GM13977 (cell line): ENCODE results near the gene REPS2.

Experiments used
- DNase-seq: peaks from one replicate; pipeline ENCODE4 v3.0.0; 2012; ENCODE audit warnings: low spot score
- CTCF ChIP-seq: IDR thresholded peaks from 2 replicates; pipeline ENCODE4 v1.5.1; 2012; ENCODE audit warnings: mild to moderate bottlenecking, control low read depth; ENCODE audit not compliant: insufficient read depth; ENCODE audit errors: extremely low read depth, missing control alignments
- in situ Hi-C: fragments of 300-500 bp; cut with MboI; formaldehyde crosslinking; loops from one replicate; pipeline ENCODE4 v1.12.0; 2022; ENCODE audit warnings: low sequenced_read_pairs, low pct_unique_long_range_greater_than_20kb, mixed read lengths, inconsistent platforms; ENCODE audit not compliant: unreplicated experiment

Gene REPS2

GRCh38 chrX:17005712-17006368, 59.4 kb downstream of the REPS2 start:
- no peak for TF ChIP-seq CTCF
- in situ Hi-C loops: no loop called here
- no peak for DNase-seq

GRCh38 chrX:17007134-17007768, 60.8 kb downstream of the REPS2 start:
- peak; percentile 34 for DNase-seq
- in situ Hi-C loops: no loop called here
- peak; percentile 42 for TF ChIP-seq CTCF

- in situ Hi-C loops: no loop called here
- DNase-seq: no peak
- TF ChIP-seq CTCF: no peak
These were observed 63.6 kb downstream of the REPS2 start for GRCh38 chrX:17009856-17010625.

- TF ChIP-seq CTCF: no peak
- DNase-seq: no peak
- in situ Hi-C loops: no loop called here
These were observed 66.0 kb downstream of the REPS2 start for GRCh38 chrX:17012465-17012864.

- no peak for TF ChIP-seq CTCF
- in situ Hi-C loops: no loop called here
- DNase-seq: no peak
These were observed 67.8 kb downstream of the REPS2 start for GRCh38 chrX:17014216-17014615.

- DNase-seq: no peak
- in situ Hi-C loops: no loop called here
- no peak for TF ChIP-seq CTCF
These were observed 70.7 kb downstream of the REPS2 start for GRCh38 chrX:17017134-17017533.
